Vagina (tissue), 2 donors: ENCODE measurements around the gene ELOVL7.

Source experiments
- POLR2A ChIP-seq, 2 donors: fragments of 450-650 bp; IDR thresholded peaks; one replicate each; pipeline ENCODE4 v1.6.1; 2017; ENCODE audit warnings: antibody characterized with exemption in 2 of 2, mild to moderate bottlenecking in 2 of 2, moderate library complexity in 2 of 2
- POLR2AphosphoS5 ChIP-seq, 2 donors: sonication (generic); formaldehyde crosslinking; IDR thresholded peaks; one replicate each; pipeline ENCODE4 v1.9.0; 2017; ENCODE audit warnings: antibody characterized with exemption in 2 of 2, mild to moderate bottlenecking in 2 of 2, low read depth in 1 of 2; ENCODE audit not compliant: insufficient read depth in 1 of 2
- TF ChIP-seq, protein P1 (sequence below), 3 experiments: fragments of 450-650 bp in 2 of 3; fragments of 200-600 bp in 1 of 3; sonication (generic) in 1 of 3; IDR thresholded peaks; one replicate each; pipeline ENCODE4 v1.5.1; 2017 to 2019; ENCODE audit warnings: antibody characterized with exemption in 3 of 3, mild to moderate bottlenecking in 2 of 3, moderate library complexity in 2 of 3

DNA sequence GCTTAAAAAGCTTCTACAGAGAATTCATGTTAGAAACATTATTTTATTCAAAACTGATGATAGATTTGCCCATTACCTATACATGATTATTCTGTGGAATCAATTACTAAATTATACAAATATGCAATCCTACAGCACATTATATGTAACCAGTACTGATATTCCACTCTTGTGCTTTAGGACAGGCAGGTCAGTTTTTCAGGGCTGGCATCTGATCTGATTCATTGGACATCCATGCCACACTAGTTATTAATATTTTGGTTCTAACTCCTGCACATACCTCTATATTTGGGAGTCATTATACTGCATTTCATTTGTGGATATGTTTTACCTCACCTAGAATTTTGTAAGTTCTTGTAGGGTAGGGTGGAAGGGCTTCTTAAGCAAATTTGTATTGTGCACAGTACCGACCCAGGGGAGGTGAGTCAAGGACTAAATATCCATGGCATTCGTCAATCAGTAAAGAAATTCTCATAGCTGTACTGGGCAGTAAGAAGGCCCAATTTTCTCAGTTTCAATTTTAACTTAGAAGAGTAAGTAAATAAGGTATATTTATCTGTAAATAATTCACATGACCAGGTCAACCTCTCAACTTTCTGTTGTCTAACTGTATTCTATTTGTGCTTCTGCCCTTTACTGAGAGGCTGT lies 33.5 kb downstream of the ELOVL7 start:
- TF ChIP-seq POLR2A (IDR thresholded peaks at IDR 0.05) (no peak), POLR2AphosphoS5 (IDR thresholded peaks at IDR 0.05; ENCODE audit: insufficient read depth in 1 of 2, low read depth in 1 of 2) (no peak)
- TF ChIP-seq, protein P1, sequence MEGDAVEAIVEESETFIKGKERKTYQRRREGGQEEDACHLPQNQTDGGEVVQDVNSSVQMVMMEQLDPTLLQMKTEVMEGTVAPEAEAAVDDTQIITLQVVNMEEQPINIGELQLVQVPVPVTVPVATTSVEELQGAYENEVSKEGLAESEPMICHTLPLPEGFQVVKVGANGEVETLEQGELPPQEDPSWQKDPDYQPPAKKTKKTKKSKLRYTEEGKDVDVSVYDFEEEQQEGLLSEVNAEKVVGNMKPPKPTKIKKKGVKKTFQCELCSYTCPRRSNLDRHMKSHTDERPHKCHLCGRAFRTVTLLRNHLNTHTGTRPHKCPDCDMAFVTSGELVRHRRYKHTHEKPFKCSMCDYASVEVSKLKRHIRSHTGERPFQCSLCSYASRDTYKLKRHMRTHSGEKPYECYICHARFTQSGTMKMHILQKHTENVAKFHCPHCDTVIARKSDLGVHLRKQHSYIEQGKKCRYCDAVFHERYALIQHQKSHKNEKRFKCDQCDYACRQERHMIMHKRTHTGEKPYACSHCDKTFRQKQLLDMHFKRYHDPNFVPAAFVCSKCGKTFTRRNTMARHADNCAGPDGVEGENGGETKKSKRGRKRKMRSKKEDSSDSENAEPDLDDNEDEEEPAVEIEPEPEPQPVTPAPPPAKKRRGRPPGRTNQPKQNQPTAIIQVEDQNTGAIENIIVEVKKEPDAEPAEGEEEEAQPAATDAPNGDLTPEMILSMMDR (IDR thresholded peaks at IDR 0.05) = no peak
